Activated CD8-positive, alpha-beta memory T cell treated with anti-CD3 and anti-CD28 coated beads, Interleukin-2, amount 50 U/mL, for 1 hour (primary cell): ENCODE results near the gene MIOX.
"Not testable (repeated sequence)": the region's sequence is repeated elsewhere in the genome, so short reads cannot be mapped to it uniquely, and the experiment has no call there.

ENCODE experiments used
- DNase-seq: peaks from one replicate; pipeline ENCODE4 v3.0.0-alpha.2; 2020; ENCODE audit errors: extremely low read depth

The MIOX gene

DNA sequence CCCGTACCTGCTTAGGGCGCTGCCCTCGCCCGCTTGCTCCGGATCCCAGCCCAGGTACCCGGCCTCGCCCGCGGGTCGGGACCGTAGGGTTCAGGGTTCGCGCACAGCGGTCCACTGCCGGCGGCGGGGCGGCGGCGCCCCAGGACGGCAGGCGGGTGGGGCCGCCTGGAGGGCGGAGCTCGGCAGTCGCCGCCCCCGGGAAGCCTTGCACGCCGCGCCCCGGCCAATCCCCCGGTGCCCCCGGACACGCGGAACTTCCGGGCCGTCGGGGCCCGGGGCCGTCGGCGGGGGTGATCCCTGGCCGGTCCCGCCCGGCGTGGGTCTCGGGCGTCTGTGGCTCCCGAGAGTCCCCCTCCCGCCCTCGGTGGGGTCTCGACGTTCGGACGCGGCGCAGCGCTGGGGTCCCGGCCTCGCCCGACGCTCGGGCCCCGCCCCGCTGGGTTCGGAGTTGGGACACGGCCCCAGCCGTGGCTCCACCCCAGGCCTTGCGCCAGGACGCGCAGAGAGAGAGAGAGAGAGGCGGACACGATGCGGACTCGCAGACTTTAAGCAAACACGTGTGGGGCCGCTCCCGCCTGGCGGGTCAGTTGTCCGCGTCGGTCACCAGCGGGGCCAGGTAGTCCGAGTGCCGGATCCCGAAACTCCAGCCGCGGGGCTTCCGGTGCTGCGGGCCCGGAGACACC lies 43.4 kb downstream of the MIOX start, which contains the start of gene TYMP:
TSS of gene TYMP (minus strand) at position 116 of the 683 bp plus-strand sequence. CDS start 303 bp downstream, outside the sequence.
- no peak for DNase-seq

DNA sequence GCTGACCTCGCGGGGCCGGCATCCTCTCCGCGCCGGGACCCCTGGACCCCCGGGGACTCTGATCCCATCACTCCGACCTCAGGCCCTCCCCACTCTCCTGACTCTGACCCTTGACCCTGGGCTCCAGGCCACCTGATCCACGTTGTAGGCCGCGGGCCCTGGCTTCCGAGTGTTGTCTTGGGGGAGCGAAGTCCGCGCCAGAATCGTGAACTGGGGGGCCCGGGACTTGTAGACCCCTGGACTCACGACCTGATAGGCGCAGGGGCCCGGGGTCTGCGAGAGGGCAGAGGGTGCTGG lies 43.9 kb downstream of the MIOX start:
- no peak for DNase-seq

DNA sequence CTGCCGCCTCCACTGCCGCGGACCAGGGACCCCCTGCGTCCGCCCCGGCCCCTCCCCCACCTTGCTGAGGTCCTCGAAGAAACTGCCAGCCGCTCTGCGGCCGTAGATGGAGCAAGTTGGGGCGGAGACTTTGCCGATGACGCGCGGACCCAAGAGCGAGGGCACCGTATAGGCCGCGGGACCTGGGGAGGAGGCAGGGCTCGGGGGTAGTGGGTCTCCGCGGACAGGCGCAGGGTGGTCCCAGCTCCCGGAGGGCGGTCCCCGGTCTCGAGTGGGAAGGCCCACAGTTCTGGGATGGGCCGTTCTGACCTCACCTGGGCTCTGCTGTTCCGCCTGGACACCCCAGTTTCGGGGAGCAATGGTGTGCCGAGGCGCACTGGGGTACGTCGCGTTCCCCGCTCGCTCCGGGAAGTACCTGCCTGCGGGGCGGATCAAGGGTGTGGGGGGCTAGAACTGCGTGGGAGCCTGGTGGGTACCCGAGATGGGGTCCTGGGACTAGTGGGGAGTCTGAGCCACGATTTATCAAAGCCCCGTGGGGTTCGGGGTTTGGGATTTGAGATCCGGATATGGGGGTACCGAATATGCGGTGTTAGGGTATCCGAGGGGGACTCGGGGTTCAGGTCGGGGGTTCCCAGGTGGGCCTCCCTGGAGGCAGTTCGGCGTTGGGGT lies 44.4 kb downstream of the MIOX start:
- DNase-seq, result no peak

DNA sequence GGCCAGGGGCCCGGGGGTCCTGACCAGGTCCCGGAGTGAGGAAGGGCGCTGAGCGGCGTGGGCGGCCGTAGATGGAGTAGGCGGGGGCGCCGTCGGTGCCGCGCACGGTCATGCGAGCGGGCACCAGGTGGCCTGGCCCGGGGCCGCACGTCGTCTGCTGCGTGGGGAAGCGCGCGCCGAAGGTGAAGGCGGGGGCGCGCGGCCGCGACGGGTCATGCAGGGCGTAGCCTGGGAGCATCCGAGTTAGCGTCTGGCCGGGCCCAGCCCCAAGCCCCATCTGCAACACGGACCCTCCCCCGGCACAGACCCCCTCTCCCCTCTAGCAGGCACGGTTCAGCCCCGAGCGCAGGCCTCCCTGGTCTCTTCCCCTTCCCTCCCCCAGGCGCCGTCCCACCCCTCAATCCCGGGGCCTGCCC lies 44.9 kb downstream of the MIOX start:
- no peak for DNase-seq

GRCh38 chr22:50531962-50532674 lies 45.5 kb downstream of the MIOX start:
- DNase-seq, result no peak

- DNase-seq, result no peak
These were observed 46.5 kb downstream of the MIOX start for GRCh38 chr22:50532824-50533796.

DNA sequence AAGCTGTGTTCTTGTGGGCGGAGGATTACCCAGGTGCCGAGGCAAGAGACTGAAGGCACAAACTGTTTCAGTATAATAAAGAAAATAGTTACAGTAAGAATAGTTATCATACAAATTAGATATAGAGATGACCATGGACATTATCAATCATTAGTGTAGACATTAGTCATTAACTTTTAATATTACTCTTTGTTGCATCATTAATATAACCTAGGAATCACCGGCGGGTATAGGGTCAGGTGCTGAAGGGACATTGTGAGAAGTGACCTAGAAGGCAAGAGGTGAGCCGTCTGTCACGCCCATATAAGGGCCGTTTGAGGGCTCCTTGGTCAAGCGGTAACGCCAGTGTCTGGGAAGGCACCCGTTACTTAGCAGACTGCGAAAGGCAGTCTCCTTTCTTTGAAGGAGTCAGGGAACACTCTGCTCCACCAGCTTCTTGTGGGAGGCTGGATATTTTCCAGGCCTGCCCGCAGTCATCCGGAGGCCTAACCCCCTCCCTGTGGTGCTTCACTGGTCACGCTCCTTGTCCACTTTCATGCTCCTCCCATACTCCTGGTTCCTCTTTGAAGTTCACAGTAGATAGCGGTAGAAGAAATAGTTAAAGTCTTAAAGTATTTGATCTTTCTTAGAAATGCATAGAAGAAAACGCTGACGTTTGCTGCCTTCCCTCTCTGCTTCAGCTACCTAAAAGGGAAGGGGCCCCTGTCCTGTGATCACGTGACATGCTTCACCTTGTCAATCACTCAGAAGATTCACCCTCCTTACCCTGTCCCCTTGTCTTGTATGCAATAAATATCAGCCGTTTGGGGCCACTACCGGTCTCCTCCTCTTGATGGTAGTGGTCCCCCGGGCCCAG lies 47.4 kb downstream of the MIOX start:
- not testable (repeated sequence) for DNase-seq

DNA sequence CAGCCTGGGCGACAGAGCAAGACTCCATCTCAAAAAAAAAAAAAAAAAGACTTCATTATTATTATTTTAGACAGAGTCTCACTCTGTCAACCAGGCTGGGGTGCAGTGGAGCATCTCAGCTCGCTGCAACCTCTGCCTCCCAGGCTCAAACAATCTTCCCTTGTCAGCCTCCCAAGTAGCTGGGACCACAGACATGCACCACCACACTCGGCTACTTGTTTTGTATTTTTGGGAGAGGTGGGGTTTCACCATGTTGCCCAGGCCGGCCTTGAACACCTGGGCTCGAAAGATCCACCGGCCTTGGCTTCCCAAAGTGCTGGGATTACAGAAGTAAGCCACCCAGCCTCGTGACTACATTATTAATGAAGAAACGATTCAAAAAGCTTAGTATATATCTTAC lies 48.5 kb downstream of the MIOX start:
- no peak for DNase-seq

GRCh38 chr22:50536226-50536625 lies 49.6 kb downstream of the MIOX start:
- no peak for DNase-seq

DNA sequence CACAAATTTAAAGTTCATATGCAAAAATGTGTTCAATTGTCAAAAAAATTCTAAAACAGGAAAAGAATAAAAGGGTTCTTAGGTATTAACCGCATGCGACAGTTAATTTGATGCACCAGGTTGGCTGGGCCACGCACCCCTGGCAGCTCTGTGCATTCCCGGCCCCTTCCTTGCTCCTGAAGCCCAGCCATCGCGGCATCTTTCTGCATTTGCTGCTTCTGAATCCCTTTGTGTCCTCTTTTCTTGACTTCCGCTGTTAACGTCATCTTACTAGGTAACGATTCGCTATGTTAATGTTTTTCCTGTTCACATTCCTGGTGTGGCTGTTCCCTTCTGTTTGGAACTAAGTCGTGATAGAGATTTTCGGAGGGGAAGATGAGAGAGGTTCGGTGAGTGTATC lies 51.1 kb downstream of the MIOX start:
- no peak for DNase-seq
